ENCODE measurements around the gene FLNB.

DNA sequence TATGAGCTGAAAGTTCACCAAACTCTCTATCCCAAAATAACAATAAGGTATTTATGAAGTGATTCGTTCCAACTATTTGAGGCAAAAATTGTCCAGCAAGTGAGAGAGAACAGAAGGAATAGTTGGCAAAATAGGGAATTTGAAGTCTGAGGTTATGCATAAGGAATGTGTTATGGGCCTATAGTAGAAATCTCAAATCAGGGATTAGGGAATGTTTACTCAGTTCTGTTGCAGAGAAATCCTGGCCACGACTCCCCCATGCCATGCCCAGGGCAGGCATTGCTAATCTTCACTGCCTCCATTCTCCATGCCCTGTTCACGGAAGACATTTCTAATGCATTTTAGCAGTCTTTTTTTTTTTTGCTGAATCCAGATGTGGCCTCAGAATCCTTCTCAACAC lies 58.6 kb downstream of the FLNB start:
- TF ChIP-seq, protein P1, sequence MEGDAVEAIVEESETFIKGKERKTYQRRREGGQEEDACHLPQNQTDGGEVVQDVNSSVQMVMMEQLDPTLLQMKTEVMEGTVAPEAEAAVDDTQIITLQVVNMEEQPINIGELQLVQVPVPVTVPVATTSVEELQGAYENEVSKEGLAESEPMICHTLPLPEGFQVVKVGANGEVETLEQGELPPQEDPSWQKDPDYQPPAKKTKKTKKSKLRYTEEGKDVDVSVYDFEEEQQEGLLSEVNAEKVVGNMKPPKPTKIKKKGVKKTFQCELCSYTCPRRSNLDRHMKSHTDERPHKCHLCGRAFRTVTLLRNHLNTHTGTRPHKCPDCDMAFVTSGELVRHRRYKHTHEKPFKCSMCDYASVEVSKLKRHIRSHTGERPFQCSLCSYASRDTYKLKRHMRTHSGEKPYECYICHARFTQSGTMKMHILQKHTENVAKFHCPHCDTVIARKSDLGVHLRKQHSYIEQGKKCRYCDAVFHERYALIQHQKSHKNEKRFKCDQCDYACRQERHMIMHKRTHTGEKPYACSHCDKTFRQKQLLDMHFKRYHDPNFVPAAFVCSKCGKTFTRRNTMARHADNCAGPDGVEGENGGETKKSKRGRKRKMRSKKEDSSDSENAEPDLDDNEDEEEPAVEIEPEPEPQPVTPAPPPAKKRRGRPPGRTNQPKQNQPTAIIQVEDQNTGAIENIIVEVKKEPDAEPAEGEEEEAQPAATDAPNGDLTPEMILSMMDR (conservative IDR thresholded peaks at IDR 0.05), result no peak
- TF ChIP-seq ZFX (IDR thresholded peaks at IDR 0.05), result no peak
